Glomerular visceral epithelial cell (primary cell): ENCODE data around the gene GPR171.

Source experiments
- DNase-seq: peaks from one replicate; pipeline ENCODE4 v3.0.0-alpha.2; 2016; ENCODE audit errors: extremely low spot score

The GPR171 gene

GRCh38 chr3:151175952-151176351, 27.1 kb downstream of the GPR171 start:
- DNase-seq, result no peak

- no peak for DNase-seq
Observed at GRCh38 chr3:151174351-151174750, 28.7 kb downstream of the GPR171 start.

GRCh38 chr3:151171145-151171757, 31.8 kb downstream of the GPR171 start:
- peak; percentile 2 for DNase-seq

GRCh38 chr3:151169948-151170679, 32.9 kb downstream of the GPR171 start:
- peak; percentile 67 for DNase-seq

GRCh38 chr3:151169262-151169947, 33.6 kb downstream of the GPR171 start:
- no peak for DNase-seq

- peak; percentile 59 for DNase-seq
Observed at GRCh38 chr3:151168269-151169094, 34.5 kb downstream of the GPR171 start.

- no peak for DNase-seq
Observed at GRCh38 chr3:151166161-151166560, 36.9 kb downstream of the GPR171 start.

- DNase-seq, result no peak
Observed at GRCh38 chr3:151165226-151165625, 37.8 kb downstream of the GPR171 start.

- DNase-seq, result no peak
Observed at GRCh38 chr3:151159806-151160205, 43.2 kb downstream of the GPR171 start.

GRCh38 chr3:151156618-151157216, 46.3 kb downstream of the GPR171 start:
- DNase-seq, result peak; percentile 50

GRCh38 chr3:151155409-151156128, 47.4 kb downstream of the GPR171 start:
- DNase-seq, result no peak

GRCh38 chr3:151154566-151154965, 48.5 kb downstream of the GPR171 start:
- DNase-seq, result no peak

GRCh38 chr3:151152455-151153079, 50.4 kb downstream of the GPR171 start:
- no peak for DNase-seq
